Epithelial cell of esophagus (primary cell): ENCODE results near the gene CTNNA2.

ENCODE experiments used
- DNase-seq: peaks from one replicate; pipeline ENCODE4 v3.0.0; 2010; ENCODE audit warnings: low read depth
- H3K4me3 ChIP-seq: 2 replicates; pipeline ENCODE4 v1.5.1; 2011; ENCODE audit warnings: mild to moderate bottlenecking, low read length, control low read depth
- CTCF ChIP-seq: IDR thresholded peaks from 2 replicates; pipeline ENCODE4 v1.5.1; 2011; ENCODE audit warnings: low read depth, mild to moderate bottlenecking, low read length, control low read depth, inconsistent platforms; ENCODE audit not compliant: insufficient read depth; ENCODE audit errors: missing control alignments

CTNNA2 gene

GRCh38 chr2:80354858-80355257, 842.0 kb downstream of the CTNNA2 start:
- H3K4me3 ChIP-seq, result no peak overlapping the region
- TF ChIP-seq CTCF, result no peak
- DNase-seq, result no peak

- no peak overlapping the region for H3K4me3 ChIP-seq
- no peak for DNase-seq
- no peak for TF ChIP-seq CTCF
These were observed 849.1 kb downstream of the CTNNA2 start for GRCh38 chr2:80361904-80362303.

- H3K4me3 ChIP-seq, result no peak overlapping the region
- TF ChIP-seq CTCF, result no peak
These were observed 850.5 kb downstream of the CTNNA2 start for GRCh38 chr2:80363330-80363729.

GRCh38 chr2:80363791-80364349, 851.0 kb downstream of the CTNNA2 start:
- no peak overlapping the region for H3K4me3 ChIP-seq
- TF ChIP-seq CTCF, result no peak
- DNase-seq, result no peak

More at GRCh38 chr2:80363330-80363729, 850.5 kb downstream of the CTNNA2 start:
- DNase-seq, result no peak

GRCh38 chr2:80364524-80365212, 851.8 kb downstream of the CTNNA2 start:
- no peak overlapping the region for H3K4me3 ChIP-seq
- no peak for TF ChIP-seq CTCF
- no peak for DNase-seq

GRCh38 chr2:80365762-80366161, 852.9 kb downstream of the CTNNA2 start:
- no peak overlapping the region for H3K4me3 ChIP-seq
- DNase-seq, result no peak
- no peak for TF ChIP-seq CTCF
